GM18519 (cell line): Measurements from ENCODE around the gene KLRC3.
"Not testable (repeated sequence)": the region's sequence is repeated elsewhere in the genome, so short reads cannot be mapped to it uniquely, and the experiment has no call there.

ENCODE experiments used
- ATAC-seq: cut with Tn5 transposase; IDR thresholded peaks from one replicate; pipeline ENCODE4 v1.9.1; 2021; ENCODE audit warnings: mild to moderate bottlenecking, moderate library complexity; ENCODE audit not compliant: unreplicated experiment, low FRiP score

Gene KLRC3

DNA sequence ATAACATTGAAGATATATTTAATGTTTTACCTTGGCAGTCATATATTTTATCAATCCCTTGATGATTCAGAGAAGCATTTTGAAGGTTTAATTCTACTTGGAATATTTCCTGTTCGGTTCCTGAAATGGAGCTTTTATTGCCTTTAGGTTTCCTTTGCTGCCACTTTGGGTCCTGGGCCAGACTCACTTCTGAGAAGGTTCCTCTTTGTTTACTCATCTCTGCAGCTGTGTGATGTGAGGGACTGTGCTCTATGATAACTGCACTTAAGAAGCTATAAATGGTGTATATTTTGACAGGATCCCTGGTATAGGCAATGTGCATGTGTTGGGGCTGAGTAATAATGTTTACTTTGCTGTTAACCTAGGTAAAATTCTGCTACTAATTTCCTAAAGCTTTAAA, at the start of gene KLRC3:
KLRC3 (minus strand) TSS at position 262 of the 400 bp plus-strand sequence; CDS start at position 217, 45 bp downstream.
- ATAC-seq, result not testable (repeated sequence)

DNA sequence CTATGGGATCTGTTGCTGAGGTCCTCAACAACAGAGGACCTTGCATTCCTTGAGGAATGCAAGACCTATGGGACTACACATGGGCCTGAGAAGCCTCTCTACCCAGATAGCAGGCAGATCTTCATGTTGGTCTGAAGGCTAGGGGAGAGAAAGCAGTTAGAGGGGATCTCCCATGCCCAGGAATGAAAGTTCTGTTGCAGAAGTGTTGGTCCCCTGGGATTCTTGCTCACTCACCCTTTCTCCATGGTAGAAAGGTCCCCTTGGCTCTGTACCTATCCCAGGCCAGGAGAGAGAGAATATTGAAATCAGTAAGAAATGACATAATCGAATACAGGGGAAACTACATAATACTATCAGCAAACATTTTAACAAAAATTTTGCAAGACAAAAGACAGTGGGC, 49.3 kb upstream of the KLRC3 start:
- no peak for ATAC-seq

DNA sequence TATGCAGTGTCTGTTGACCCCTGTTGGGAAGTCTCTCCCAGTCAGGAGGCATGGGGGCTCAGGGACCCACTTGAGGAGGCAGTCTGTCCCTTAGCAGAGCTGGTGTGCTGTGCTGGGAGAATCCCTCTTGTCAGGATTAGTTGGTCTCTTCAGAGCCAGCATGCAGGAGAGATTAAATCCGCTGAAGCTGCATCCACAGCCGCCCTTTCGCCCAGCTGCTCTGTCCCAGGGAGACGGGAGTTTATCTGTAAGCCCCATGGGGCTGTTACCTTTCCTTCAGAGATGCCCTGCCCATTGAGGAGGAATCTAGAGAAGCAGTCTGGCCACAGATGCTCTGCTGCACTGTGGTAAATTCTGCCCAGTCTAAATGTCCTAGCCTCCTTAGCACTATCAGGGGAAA, 45.9 kb upstream of the KLRC3 start:
- no peak for ATAC-seq

DNA sequence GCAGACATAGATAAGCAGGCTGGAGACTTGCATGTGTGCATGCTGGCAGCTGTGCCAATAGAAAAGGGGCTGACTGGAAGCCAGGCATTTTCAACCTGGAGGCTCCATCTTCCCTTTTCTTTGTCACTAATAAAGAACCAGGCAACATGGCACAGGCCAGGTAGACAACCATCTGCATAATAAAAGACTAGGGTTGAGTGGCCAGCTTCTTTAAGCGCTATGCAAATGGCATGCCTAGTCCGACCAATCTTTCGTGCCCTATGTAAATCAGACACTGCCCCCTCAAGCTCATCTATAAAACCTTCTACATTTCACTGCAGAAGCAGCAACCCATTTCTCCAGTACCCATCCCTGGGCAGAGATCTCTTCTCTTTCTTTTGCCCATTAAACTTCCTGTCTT, 37.4 kb upstream of the KLRC3 start:
- no peak for ATAC-seq

DNA sequence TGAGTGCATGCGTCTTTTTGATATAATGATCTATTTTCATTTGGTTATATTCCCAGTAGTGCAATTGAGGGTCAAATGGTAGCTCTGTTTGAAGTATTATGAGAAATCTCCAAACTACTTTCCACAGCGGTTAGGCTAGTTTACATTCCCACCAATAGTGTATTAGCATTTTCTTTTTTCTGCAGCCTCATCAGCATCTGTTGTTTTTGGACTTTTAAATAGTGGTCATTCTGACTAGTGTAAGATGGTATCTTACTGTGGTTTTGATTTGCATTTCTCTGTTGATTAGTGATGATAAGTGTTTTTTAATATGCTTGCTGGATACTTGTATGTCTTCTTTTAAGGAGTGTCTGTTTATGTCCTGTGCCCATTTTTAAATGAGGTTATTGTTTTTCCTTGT, 36.5 kb upstream of the KLRC3 start:
- ATAC-seq, result no peak

DNA sequence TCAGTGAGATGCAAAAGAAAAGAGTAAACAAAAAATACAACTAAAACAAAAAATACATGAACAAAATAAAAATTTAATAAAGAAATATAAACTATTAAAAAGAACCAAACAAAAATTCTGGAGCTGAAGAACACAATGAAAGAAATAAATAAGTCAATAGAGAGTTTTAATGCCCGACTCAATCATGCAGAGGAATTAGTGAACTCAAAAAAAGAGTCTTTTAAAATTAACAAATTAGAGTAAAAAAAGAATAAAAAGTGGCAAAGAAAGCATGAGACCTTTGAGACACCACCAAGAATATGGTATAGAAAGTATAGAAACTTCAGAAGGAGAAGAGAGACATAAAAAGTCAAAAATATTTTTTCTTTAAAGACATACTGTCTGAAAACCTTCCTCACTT, 35.4 kb upstream of the KLRC3 start:
- no peak for ATAC-seq

DNA sequence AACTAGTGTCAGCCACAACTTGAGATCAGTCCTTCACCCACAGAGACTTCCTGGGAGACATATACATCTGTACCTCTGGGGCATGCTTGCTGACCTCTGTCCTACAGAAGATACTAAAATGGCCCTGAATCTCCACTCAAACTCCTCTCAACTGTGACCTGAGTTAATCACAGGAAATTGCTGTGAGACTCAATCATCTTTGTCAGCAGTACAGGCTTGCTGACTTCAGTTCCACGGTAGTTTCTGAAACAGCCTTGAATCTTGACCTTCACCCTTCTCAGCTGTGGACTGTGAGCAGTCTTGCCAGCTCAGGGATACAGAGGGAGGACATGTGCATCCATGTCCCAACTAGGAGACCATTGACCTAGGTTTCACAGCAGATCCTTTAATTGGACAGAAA, 34.1 kb upstream of the KLRC3 start:
- ATAC-seq, result no peak

DNA sequence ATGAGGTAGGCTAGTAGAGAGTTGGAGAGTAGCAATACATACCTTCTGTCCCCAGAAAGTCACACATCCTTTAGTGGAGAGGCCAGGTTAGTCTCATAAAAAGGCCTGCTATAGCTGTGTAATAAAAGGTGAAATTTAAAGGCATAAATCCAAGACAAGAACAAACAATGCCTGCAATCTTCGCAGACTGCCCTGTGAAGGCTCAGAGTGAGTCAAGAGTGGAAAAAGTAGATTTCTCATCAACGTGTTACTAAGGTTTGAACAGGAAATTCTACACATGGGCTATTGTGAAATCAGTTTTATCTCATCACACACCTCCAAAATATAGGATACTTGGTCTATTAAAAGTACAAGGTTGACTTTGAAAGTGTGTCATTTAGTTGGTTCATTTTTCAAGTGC, 32.8 kb upstream of the KLRC3 start, which contains the start of gene KLRC1:
KLRC1 (minus strand) TSS at position 222 of the 400 bp plus-strand sequence. CDS start 2,221 bp downstream, outside the sequence.
- ATAC-seq, result no peak

DNA sequence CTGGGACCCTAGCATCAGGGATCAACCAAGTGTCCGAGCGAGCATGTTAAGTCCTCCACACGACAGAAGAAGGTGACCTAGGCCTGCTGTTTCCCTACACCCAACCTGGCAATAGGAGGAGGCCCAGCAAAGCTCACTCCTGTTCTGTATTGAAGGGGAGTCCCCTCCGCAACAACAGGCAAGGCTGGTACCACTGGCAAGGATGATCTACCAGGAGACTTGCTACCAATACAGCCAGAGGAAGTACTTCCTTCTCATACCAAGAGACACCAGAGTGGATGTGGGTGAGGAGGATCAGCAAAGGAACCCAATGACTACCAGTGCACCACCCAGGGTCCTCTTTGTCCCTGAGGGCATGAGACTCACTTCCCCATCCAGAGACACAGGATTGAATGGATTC, 27.8 kb upstream of the KLRC3 start:
- no peak for ATAC-seq

DNA sequence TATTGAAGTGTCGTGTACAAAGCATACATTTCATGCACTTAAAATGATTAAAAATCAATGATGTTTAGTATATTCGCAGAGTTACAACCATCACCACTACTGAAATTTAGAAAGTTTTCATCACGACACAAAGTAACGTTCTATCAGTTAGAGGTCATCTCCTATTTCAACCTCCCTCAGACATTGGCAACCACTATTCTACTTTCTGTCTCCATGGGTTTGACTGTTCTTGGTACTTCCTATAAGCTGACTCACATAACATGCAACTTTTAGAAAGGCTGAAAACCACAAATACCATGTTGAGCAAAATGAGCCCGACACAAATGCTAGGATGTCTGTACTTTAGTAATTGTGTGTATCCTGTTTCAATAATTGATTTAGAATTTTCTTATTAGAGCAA, 25.7 kb upstream of the KLRC3 start:
- ATAC-seq, result not testable (repeated sequence)

DNA sequence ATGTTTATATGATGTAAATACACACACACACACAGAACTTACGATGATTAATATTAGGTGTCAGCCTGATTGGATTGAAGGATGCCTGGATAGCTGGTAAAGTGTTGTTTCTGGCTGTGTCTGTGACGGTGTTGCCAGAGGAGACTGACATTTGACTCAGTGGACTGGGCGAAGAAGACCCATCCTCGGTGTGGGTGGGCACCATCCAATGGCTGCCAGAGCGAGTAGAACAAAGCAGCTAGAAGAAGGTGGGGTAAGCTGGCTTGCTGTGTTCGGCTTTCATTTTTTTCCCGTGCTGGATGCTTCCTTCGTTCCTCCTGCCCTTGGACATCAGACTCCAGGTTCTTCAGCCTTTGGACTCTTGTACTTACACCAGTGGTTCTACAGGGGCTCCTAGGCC, 20.7 kb upstream of the KLRC3 start:
- ATAC-seq, result not testable (repeated sequence)

DNA sequence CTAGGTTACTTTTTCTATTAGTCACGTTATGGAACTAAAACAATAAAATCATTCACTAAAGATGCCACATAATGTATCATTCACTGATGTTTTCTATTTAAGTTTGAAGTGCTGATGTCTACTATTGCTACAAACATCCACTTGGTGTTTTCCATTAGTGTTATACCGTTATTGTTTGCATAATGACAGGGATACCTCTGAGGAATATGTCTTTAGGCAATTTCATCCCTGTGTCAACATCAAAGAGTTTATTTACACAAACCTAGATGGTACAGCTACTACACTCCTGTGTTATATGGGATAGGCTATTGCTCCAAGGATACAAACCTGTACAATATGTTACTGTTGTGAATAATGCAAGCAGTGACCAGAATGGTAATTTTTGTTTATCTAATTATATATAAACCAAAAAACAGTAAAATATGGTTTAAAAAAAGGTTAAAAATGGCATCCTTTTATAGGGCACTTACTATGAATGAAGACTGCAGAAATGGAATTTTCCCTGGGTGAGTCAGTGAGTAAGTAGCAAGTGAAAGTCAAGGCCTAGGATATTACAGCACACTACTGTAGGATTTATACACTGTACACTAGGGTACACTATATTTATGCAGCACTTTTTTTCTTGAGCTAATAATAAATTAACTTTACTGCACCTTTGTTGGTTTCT, 19.3 kb upstream of the KLRC3 start:
- not testable (repeated sequence) for ATAC-seq

DNA sequence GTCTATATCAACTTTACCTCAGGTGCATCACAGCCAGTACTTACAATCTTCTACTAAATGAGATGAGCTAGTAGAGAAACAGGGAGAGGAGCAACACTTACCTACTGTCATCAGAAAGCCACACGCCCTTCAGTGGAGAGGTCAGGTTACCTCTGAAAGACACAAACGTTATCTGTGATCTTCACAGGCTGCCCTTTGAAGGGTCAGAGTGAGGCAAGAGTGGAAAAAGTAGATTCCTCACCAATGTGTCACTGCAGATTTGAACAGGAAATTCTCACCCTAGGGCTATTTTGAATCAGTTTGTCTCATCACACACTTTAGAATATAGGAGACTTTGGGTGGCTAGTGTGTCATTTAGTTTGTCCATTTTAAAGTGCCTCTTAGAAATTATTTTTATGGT, 17.2 kb upstream of the KLRC3 start:
- not testable (repeated sequence) for ATAC-seq

DNA sequence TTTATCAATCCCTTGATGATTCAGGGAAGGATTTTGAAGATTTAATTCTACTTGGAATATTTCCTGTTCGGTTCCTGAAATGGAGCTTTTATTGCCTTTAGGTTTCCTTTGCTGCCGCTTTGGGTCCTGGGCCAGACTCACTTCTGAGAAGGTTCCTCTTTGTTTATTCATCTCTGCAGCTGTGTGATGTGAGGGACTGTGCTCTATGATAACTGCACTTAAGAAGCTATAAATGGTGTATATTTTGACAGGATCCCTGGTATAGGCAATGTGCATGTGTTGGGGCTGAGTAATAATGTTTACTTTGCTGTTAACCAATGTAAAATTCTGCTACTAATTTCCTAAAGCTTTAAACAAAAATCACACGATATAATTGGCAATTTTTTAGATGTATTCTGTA, 15.4 kb upstream of the KLRC3 start, which contains the start of gene KLRC2:
KLRC2 (minus strand) TSS at position 195 of the 400 bp plus-strand sequence; CDS start at position 171, 24 bp downstream.
- not testable (repeated sequence) for ATAC-seq

DNA sequence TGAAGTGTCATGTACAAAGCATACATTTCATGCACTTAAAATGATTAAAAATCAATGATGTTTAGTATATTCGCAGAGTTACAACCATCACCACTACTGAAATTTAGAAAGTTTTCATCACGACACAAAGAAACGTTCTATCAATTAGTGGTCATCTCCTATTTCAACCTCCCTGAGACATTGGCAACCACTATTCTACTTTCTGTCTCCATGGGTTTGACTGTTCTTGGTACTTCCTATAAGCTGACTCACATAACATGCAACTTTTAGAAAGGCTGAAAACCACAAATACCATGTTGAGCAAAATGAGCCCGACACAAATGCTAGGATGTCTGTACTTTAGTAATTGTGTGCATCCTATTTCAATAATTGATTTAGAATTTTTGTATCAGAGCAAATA, 10.2 kb upstream of the KLRC3 start:
- ATAC-seq, result not testable (repeated sequence)

DNA sequence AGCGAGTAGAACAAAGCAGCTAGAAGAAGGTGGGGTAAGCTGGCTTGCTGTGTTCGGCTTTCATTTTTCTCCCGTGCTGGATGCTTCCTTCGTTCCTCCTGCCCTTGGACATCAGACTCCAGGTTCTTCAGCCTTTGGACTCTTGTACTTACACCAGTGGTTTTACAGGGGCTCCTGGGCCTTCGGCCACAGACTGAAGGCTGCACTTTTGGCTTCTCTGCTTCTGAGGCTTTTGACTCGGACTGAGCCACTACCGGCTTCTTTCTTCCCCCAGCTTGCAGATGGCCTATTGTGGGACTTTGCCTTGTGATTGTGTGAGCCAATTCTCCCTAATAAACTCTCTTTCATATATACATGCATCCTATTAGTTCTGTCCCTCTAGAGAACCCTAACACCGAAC, 5.5 kb upstream of the KLRC3 start:
- not testable (repeated sequence) for ATAC-seq

DNA sequence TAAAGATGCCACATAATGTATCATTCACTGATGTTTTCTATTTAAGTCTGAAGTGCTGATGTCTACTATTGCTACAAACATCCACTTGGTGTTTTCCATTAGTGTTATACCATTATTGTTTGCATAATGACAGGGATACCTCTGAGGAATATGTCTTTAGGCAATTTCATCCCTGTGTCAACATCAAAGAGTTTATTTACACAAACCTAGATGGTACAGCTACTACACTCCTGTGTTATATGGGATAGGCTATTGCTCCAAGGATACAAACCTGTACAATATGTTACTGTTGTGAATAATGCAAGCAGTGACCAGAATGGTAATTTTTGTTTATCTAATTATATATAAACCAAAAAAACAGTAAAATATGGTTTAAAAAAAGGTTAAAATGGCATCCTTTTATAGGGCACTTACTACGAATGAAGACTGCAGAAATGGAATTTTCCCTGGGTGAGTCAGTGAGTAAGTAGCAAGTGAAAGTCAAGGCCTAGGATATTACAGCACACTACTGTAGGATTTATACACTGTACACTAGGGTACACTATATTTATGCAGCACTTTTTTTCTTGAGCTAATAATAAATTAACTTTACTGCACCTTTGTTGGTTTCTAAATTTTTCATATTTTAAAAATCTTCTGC, 4.0 kb upstream of the KLRC3 start:
- ATAC-seq, result not testable (repeated sequence)

DNA sequence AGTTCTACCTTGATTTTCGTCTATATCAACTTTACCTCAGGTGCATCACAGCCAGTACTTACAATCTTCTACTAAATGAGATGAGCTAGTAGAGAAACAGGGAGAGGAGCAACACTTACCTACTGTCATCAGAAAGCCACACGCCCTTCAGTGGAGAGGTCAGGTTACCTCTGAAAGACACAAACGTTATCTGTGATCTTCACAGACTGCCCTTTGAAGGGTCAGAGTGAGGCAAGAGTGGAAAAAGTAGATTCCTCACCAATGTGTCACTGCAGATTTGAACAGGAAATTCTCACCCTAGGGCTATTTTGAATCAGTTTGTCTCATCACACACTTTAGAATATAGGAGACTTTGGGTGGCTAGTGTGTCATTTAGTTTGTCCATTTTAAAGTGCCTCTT, 1.8 kb upstream of the KLRC3 start:
- not testable (repeated sequence) for ATAC-seq

DNA sequence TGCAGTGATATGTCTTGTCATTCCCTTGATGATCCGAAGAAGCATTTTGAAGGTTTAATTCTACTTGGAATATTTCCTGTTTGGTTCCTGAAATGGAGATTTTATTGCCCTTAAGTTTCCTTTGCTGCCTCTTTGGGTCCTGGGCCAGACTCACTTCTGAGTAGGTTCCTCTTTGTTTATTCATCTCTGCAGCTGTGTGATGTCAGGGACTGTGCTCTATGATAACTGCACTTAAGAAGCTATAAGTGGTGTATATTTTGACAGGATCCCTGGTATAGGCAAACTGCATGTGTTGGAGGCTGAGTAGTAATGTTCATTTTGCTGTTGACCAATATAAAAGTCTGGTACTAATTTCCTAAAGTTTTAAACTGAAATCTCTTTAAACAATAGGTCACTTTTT, 11.0 kb downstream of the KLRC3 start, which contains the start of gene KLRC4:
KLRC4 (minus strand) TSS at position 366 of the 400 bp plus-strand sequence; CDS start at position 184, 182 bp downstream.
- no peak for ATAC-seq

DNA sequence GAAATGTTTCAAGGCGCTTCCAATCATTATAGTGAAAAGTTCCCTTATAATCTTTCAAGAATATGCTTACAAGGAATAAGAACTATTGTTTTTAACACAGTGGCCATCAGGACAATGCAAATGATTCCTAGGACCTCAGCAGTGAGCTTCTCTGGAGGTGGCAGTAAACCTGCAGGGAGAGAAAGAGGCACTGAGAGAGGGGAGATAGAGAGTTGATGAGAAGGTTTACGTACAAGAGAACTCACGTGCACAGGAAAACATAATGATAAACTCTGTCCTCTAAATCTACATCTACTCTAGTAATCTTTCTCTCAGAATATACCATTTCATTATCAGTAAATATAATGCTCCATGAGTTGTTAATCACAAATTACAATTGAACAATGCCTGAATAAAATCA, 11.6 kb downstream of the KLRC3 start:
- no peak for ATAC-seq

DNA sequence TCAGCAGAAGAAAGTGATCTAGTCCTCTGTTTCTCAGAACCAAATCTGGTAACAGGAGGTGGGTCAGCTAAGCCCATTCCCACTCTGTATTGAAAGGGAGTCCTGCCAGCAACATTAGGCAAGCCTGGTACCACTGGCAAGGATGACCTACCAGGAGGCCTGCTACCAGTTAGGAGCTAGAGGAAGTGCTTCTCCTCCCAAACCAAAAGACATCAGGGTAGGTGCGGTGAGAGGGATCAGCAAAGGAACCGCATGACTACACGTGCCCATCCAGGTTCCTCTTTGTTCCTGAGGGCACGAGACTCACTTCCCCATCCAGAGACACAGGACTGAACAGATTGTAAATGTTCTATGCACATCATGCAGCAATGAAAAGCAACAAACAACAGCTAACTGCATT, 13.7 kb downstream of the KLRC3 start:
- no peak for ATAC-seq

DNA sequence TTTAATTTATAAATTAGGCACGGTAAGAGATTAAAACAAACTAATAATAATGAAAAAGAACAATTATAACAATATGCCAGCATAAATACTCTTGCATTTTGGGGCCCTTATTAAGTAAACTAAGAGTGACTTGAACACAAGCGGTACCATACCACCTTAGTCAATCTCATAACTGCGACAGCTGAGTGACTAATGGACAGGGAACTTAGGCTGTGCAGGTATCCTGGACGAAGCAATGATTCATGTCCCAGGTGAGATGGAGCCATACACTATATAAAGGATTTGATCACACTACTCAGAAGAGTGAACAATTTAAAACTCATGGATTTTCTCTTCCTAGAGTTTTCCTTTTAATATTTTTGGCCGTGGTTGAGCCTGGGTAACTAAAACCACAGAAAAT, 15.1 kb downstream of the KLRC3 start:
- no peak for ATAC-seq
